Measurements from ENCODE around the gene CDC42BPG. TPM values are rescaled to one million over a fixed set of nuclear protein-coding genes. Genes with fewer than 3 reads are reported as not detected.

CDC42BPG gene
- total and polyA plus RNA-seq, 11 donors, result 0.12 to 0.50 (median 0.20) TPM; not detected in 1

- H3K9me3 ChIP-seq, result no peaks in the 10 kb centered on the region
- peaks cover 0 to 18% (median 9%) of the 10 kb centered on the region in 12 donors for H3K4me1 ChIP-seq
- peak overlapping the region in 11 of 12 donors; percentile 27 to 81 (median 69) for H3K27ac ChIP-seq
- intact Hi-C loops (cut with DNase I), result loop anchor here in 1 of 10 donors (2.0 kb wide), 1 partner anchor 31 kb away; the partner anchor contains the start of gene SF1
- peak overlapping the region; percentile 61 to 87 (median 74) for H3K4me3 ChIP-seq
- TF ChIP-seq CTCF (IDR thresholded peaks at IDR 0.05), result no peak
- TF ChIP-seq POLR2A (IDR thresholded peaks at IDR 0.05), result no peak
- ATAC-seq (peak in 3 of 4 donors; percentile 1 to 21 (median 1)), DNase-seq (no peak)
- peaks cover 0 to 35% (median 20%) of the 10 kb centered on the region in 9 donors for H3K36me3 ChIP-seq
- H3K27me3 ChIP-seq, result no peaks in the 10 kb centered on the region
- WGBS, 4 donors, result 4 to 12% (median 8%) methylated on average over 12 to 44 of the region's 44 CpGs
Observed at GRCh38 chr11:64809781-64810241, 34.6 kb downstream of the CDC42BPG start.

GRCh38 chr11:64805481-64805880 is 39.0 kb downstream of the CDC42BPG start:
- WGBS, 4 donors, result 94 to 95% (median 94%) methylated on average over 9 of the region's 9 CpGs
- intact Hi-C loops (cut with DNase I), result no loop called here
- Histone ChIP-seq H3K27me3 (no peaks in the 10 kb centered on the region), H3K27ac (no peak overlapping the region), H3K4me3 (no peak overlapping the region), H3K4me1 (peaks cover 5 to 48% (median 32%) of the 10 kb centered on the region in 12 donors), H3K9me3 (no peaks in the 10 kb centered on the region), H3K36me3 (peaks cover 0 to 44% (median 21%) of the 10 kb centered on the region in 9 donors)
- ATAC-seq (no peak), DNase-seq (no peak)
- no peak for TF ChIP-seq POLR2A (IDR thresholded peaks at IDR 0.05)
- no peak for TF ChIP-seq CTCF (IDR thresholded peaks at IDR 0.05)

GRCh38 chr11:64804346-64805210 is 39.9 kb downstream of the CDC42BPG start:
- TF ChIP-seq CTCF (IDR thresholded peaks at IDR 0.05) (no peak), POLR2A (IDR thresholded peaks at IDR 0.05) (no peak)
- intact Hi-C loops (cut with DNase I), result no loop called here
- no peaks in the 10 kb centered on the region for H3K9me3 ChIP-seq
- WGBS, 4 donors, result 87 to 93% (median 90%) methylated on average over 19 to 41 of the region's 41 CpGs
- H3K27ac ChIP-seq, result peak overlapping the region; percentile 36 to 97 (median 92)
- H3K4me1 ChIP-seq, result peaks cover 5 to 49% (median 28%) of the 10 kb centered on the region in 12 donors
- ATAC-seq, result no peak
- no peaks in the 10 kb centered on the region for H3K27me3 ChIP-seq
- H3K4me3 ChIP-seq, result peak overlapping the region in 3 of 12 donors; percentile 64 to 87 (median 75)
- peak in 1 of 5 donors; percentile 13 for DNase-seq
- H3K36me3 ChIP-seq, result peaks cover 0 to 44% (median 21%) of the 10 kb centered on the region in 9 donors

GRCh38 chr11:64803846-64804345 is 40.6 kb downstream of the CDC42BPG start:
- WGBS, 4 donors, result 39 to 50% (median 41%) methylated on average over 15 of the region's 15 CpGs
- intact Hi-C loops (cut with DNase I), result no loop called here
- TF ChIP-seq POLR2A (IDR thresholded peaks at IDR 0.05) (no peak), CTCF (IDR thresholded peaks at IDR 0.05) (no peak)
- ATAC-seq (peak in 3 of 4 donors; percentile 3 to 5 (median 3)), DNase-seq (no peak)
- no peaks in the 10 kb centered on the region for H3K9me3 ChIP-seq
- peaks cover 5 to 47% (median 24%) of the 10 kb centered on the region in 12 donors for H3K4me1 ChIP-seq
- H3K4me3 ChIP-seq, result peak overlapping the region in 11 of 12 donors; percentile 52 to 89 (median 75)
- H3K36me3 ChIP-seq, result peaks cover 0 to 46% (median 21%) of the 10 kb centered on the region in 9 donors
- H3K27ac ChIP-seq, result peak overlapping the region; percentile 36 to 97 (median 92)
- no peaks in the 10 kb centered on the region for H3K27me3 ChIP-seq

Measured in heart left ventricle (tissue), 16 donors.